Naive thymus-derived CD4-positive, alpha-beta T cell (primary cell): Measurements from ENCODE around the gene MSMO1. TPM values are rescaled to one million over a fixed set of nuclear protein-coding genes. Genes with fewer than 3 reads are reported as not detected.

Source experiments
- ATAC-seq: fragments of 150-1000 bp; cut with Tn5 transposase; 2 replicates; pipeline ENCODE4 v1.10.0; 2021; ENCODE audit warnings: mild to moderate bottlenecking, moderate library complexity
- CTCF ChIA-PET: fragments of 350-600 bp; sonication (Branson Sonifier 250); formaldehyde crosslinking; loops from one replicate; lab custom pipeline; 2021; ENCODE audit warnings: antibody characterized with exemption; lab: Charles Lee
- POLR2A ChIA-PET: fragments of 350-600 bp; sonication (Branson Sonifier 250); formaldehyde crosslinking; loops from one replicate; lab custom pipeline; 2021; ENCODE audit warnings: antibody characterized with exemption, inconsistent platforms; lab: Charles Lee
- DNase-seq, 9 donors: peaks; one replicate each; pipeline versions ENCODE4 v3.0.0 to v3.0.0-alpha.2; 2020 to 2022; ENCODE audit warnings: mixed read lengths in 1 of 9
- H3K27ac ChIP-seq: one replicate; pipeline ENCODE4 v1.7.0; 2013; ENCODE audit warnings: mild to moderate bottlenecking, low read depth, low read length, moderate library complexity
- H3K27me3 ChIP-seq, 2 donors: one replicate each; pipeline ENCODE4 v1.7.0; 2013; ENCODE audit warnings: low read length in 2 of 2, mild to moderate bottlenecking in 2 of 2, moderate library complexity in 2 of 2; ENCODE audit not compliant: control insufficient read depth in 2 of 2, insufficient read depth in 2 of 2
- H3K36me3 ChIP-seq, 3 experiments: 1 replicate in 2 of 3; 2 replicates in 1 of 3; pipeline ENCODE4 v1.7.0; 2013; ENCODE audit warnings: low read length in 3 of 3, mild to moderate bottlenecking in 3 of 3, moderate library complexity in 1 of 3; ENCODE audit not compliant: insufficient read depth in 3 of 3, control insufficient read depth in 2 of 3
- H3K4me1 ChIP-seq, 2 donors: one replicate each; pipeline ENCODE4 v1.7.0; 2013; ENCODE audit warnings: low read length in 2 of 2, mild to moderate bottlenecking in 2 of 2, moderate library complexity in 1 of 2; ENCODE audit not compliant: control insufficient read depth in 2 of 2, insufficient read depth in 2 of 2
- H3K4me3 ChIP-seq: 2 replicates; pipeline ENCODE4 v1.7.0; 2013; ENCODE audit warnings: mild to moderate bottlenecking, low read length
- H3K9me3 ChIP-seq, 3 experiments: 1 replicate in 2 of 3; 2 replicates in 1 of 3; pipeline ENCODE4 v1.7.0; 2013; ENCODE audit warnings: low read length in 3 of 3; ENCODE audit not compliant: control insufficient read depth in 2 of 3
- H3K27ac Mint-ChIP-seq, 9 donors: one replicate each; pipeline ENCODE4 v1.8.0; 2020 to 2022; ENCODE audit warnings: mixed read lengths in 9 of 9, mild to moderate bottlenecking in 8 of 9, moderate library complexity in 5 of 9, inconsistent platforms in 2 of 9
- H3K27me3 Mint-ChIP-seq, 5 donors: one replicate each; pipeline ENCODE4 v1.8.0; 2021 to 2022; ENCODE audit warnings: mixed read lengths in 5 of 5, mild to moderate bottlenecking in 1 of 5
- H3K36me3 Mint-ChIP-seq, 5 donors: one replicate each; pipeline ENCODE4 v1.8.0; 2020 to 2022; ENCODE audit warnings: mixed read lengths in 5 of 5, mild to moderate bottlenecking in 3 of 5, inconsistent platforms in 1 of 5
- H3K4me1 Mint-ChIP-seq, 7 donors: one replicate each; pipeline ENCODE4 v1.8.0; 2020 to 2022; ENCODE audit warnings: mixed read lengths in 7 of 7, mild to moderate bottlenecking in 3 of 7, inconsistent platforms in 1 of 7
- H3K4me3 Mint-ChIP-seq, 10 donors: one replicate each; pipeline ENCODE4 v1.8.0; 2020 to 2022; ENCODE audit warnings: mild to moderate bottlenecking in 10 of 10, mixed read lengths in 10 of 10, moderate library complexity in 6 of 10, inconsistent platforms in 2 of 10
- H3K9me3 Mint-ChIP-seq, 11 donors: one replicate each; pipeline ENCODE4 v1.8.0; 2020 to 2022; ENCODE audit warnings: mixed read lengths in 11 of 11, mild to moderate bottlenecking in 4 of 11, inconsistent platforms in 1 of 11, moderate library complexity in 1 of 11
- intact Hi-C, 2 donors: fragments of 100-400 bp; cut with micrococcal nuclease; formaldehyde crosslinking; loops; one replicate each; pipeline ENCODE4 v1.15.1; 2023
- polyA plus RNA-seq, 2 donors: library from polyadenylated mRNA; unstranded; fragments of 300-500 nt; fragmentation: Illumina TruSeq; gene quantifications; one replicate each; pipeline ENCODE4 v1.2.3, GENCODE V29; 2021
- total RNA-seq, 6 experiments: library from RNA in 5 of 6; stranded (reverse) in 5 of 6; gene quantifications; 1 replicate in 5 of 6; 2 replicates in 1 of 6; pipeline ENCODE4 v1.2.3 and lab custom pipeline; 2021 to 2026

The MSMO1 gene
- total and polyA plus RNA-seq, 7 experiments from 2014 or later, result 9.6 to 37.9 (median 22.8) TPM

DNA sequence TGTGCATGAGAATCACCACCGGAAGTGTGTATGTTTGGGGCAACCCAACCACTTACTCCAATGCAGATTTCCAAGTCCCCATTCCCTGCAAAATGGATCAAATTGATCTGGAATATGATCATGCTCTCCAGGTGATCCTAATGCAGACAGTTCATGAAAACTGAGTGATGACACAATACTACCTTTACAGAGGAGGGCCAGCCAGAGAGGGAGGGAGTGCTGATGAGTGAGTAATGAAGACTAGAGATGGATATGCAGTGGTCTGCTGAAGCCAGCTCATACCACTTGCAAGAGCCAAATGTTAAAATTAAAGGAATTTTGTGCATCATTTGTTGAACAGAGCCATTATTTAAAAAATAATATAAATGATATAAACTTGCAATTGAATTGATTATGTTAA lies 41.1 kb downstream of the MSMO1 start:
- H3K9me3 ChIP-seq, result no peaks in the 10 kb centered on the region
- H3K27me3 Mint-ChIP-seq, result peaks cover 0 to 20% (median 0%) of the 10 kb centered on the region in 5 donors
- H3K36me3 ChIP-seq, result no peaks in the 10 kb centered on the region
- no peaks in the 10 kb centered on the region for H3K27me3 ChIP-seq
- POLR2A ChIA-PET, result no interaction called here
- intact Hi-C loops, result no loop called here
- no peak overlapping the region for H3K27ac Mint-ChIP-seq
- H3K4me1 Mint-ChIP-seq, result no peaks in the 10 kb centered on the region
- no peak overlapping the region for H3K27ac ChIP-seq
- H3K9me3 Mint-ChIP-seq, result peaks cover 0 to under 1% (median 0%) of the 10 kb centered on the region in 11 donors
- CTCF ChIA-PET, result no interaction called here
- no peak for ATAC-seq
- H3K4me1 ChIP-seq, result no peaks in the 10 kb centered on the region
- no peak overlapping the region for H3K4me3 Mint-ChIP-seq
- no peaks in the 10 kb centered on the region for H3K36me3 Mint-ChIP-seq
- no peak overlapping the region for H3K4me3 ChIP-seq
- no peak for DNase-seq

DNA sequence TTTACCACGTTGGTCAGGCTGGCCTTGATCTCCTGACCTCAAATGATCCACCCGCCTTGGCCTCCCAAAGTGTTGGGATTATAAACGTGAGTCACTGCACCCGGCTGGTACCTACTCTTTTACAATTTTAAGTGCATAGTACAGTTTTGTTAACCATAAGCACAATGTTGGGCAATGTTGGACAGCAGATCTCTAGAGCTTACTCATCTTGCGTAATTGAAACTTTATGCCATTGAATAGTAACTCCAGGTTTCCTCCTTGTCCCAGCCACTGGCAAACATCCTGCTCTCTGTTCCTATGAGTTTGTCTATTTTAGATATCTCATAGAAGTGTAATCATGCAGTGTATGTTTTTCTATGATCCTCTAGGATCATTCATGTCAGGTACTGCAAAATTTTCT lies 42.1 kb downstream of the MSMO1 start:
- H3K27me3 Mint-ChIP-seq, result peaks cover 0 to 29% (median 8%) of the 10 kb centered on the region in 5 donors
- POLR2A ChIA-PET, result no interaction called here
- Histone ChIP-seq H3K4me1 (no peaks in the 10 kb centered on the region), H3K27me3 (no peaks in the 10 kb centered on the region), H3K27ac (no peak overlapping the region), H3K36me3 (no peaks in the 10 kb centered on the region), H3K9me3 (no peaks in the 10 kb centered on the region), H3K4me3 (no peak overlapping the region)
- H3K27ac Mint-ChIP-seq, result no peak overlapping the region
- ATAC-seq (no peak), DNase-seq (no peak)
- no peak overlapping the region for H3K4me3 Mint-ChIP-seq
- intact Hi-C loops, result no loop called here
- no peaks in the 10 kb centered on the region for H3K4me1 Mint-ChIP-seq
- peaks cover 0 to under 1% (median 0%) of the 10 kb centered on the region in 5 donors for H3K36me3 Mint-ChIP-seq
- peaks cover 0 to 9% (median 0%) of the 10 kb centered on the region in 11 donors for H3K9me3 Mint-ChIP-seq
- CTCF ChIA-PET, result no interaction called here

- ChIA-PET POLR2A (no interaction called here), CTCF (no interaction called here)
- Mint-ChIP-seq H3K27me3 (peaks cover 0 to 38% (median 19%) of the 10 kb centered on the region in 5 donors), H3K4me1 (peaks cover 0 to 5% (median 0%) of the 10 kb centered on the region in 7 donors), H3K9me3 (peaks cover 0 to 12% (median 0%) of the 10 kb centered on the region in 11 donors), H3K4me3 (no peak overlapping the region), H3K36me3 (peaks cover 0 to 9% (median 0%) of the 10 kb centered on the region in 5 donors), H3K27ac (no peak overlapping the region)
- Histone ChIP-seq H3K4me1 (no peaks in the 10 kb centered on the region), H3K4me3 (no peak overlapping the region), H3K36me3 (no peaks in the 10 kb centered on the region), H3K9me3 (no peaks in the 10 kb centered on the region), H3K27me3 (no peaks in the 10 kb centered on the region), H3K27ac (no peak overlapping the region)
- no peak for ATAC-seq
- DNase-seq, result no peak
- intact Hi-C loops, result no loop called here
These were observed 43.1 kb downstream of the MSMO1 start for GRCh38 chr4:165370530-165370929.

DNA sequence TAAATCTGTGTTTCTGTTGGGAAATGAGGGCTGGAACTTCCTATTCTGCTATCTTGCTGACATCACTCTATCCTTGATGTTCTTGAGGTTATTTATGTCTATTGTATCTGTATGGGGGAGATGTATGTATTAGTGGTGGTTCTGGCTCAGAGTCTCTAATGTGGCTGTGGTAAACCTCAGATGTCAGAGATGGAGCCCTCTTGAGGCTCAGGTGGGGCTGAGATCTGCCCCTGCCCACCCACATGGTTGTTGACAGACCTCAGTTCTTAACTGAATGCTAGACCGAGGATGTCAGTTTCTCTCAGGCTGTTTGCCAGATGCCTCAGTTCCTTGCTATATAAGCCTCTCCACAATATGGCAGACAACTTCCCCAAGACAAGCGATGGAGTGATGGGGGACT lies 48.0 kb downstream of the MSMO1 start:
- no peaks in the 10 kb centered on the region for H3K36me3 ChIP-seq
- ChIA-PET CTCF (no interaction called here), POLR2A (interaction anchor here (1.3 kb wide), 1 partner anchor 9 kb away, joined by 3 read pairs; no protein-coding TSS in a partner anchor)
- peaks cover 0 to 12% (median 0%) of the 10 kb centered on the region in 11 donors for H3K9me3 Mint-ChIP-seq
- ATAC-seq (no peak), DNase-seq (no peak)
- H3K27me3 ChIP-seq, result peaks cover 0 to 4% of the 10 kb centered on the region in 2 donors
- intact Hi-C loops, result loop anchor here in 1 of 2 donors (5.0 kb wide), 1 partner anchor 47 kb away; no protein-coding TSS in a partner anchor
- H3K4me3 ChIP-seq, result no peak overlapping the region
- peaks cover 0 to 14% (median 4%) of the 10 kb centered on the region in 7 donors for H3K4me1 Mint-ChIP-seq
- H3K4me1 ChIP-seq, result no peaks in the 10 kb centered on the region
- no peak overlapping the region for H3K4me3 Mint-ChIP-seq
- H3K27me3 Mint-ChIP-seq, result peaks cover 35 to 80% (median 49%) of the 10 kb centered on the region in 5 donors
- no peak overlapping the region for H3K27ac Mint-ChIP-seq
- H3K9me3 ChIP-seq, result no peaks in the 10 kb centered on the region
- H3K36me3 Mint-ChIP-seq, result peaks cover 0 to 10% (median 0%) of the 10 kb centered on the region in 5 donors
- H3K27ac ChIP-seq, result no peak overlapping the region

DNA sequence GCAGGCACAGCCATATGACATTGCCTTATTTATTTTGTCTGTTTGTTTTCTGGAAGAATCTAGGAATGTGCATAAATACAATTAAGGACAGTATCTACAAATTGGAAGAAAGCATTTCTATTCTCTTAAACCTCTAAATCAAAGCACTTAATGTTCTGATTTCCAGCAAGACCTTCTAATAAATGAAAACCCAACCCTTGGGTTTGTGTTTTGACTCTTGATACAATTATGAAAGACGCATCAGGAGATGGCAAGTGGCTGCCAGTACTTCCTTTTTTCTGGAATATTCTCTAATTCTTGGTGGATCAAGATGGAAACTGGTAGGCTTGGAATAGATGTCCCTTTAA lies 50.9 kb downstream of the MSMO1 start:
- intact Hi-C loops, result loop anchor here in 1 of 2 donors (5.0 kb wide), 1 partner anchor 44 kb away; no protein-coding TSS in a partner anchor
- POLR2A ChIA-PET, result interaction anchor here (0.6 to 1.0 kb wide), 2 partner anchors 45 to 76 kb away, joined by 3 read pairs; no protein-coding TSS in a partner anchor
- peaks cover 0 to 13% (median 0%) of the 10 kb centered on the region in 5 donors for H3K36me3 Mint-ChIP-seq
- Histone ChIP-seq H3K4me1 (no peaks in the 10 kb centered on the region), H3K4me3 (peak overlapping the region; percentile 36), H3K36me3 (no peaks in the 10 kb centered on the region), H3K9me3 (no peaks in the 10 kb centered on the region), H3K27ac (no peak overlapping the region), H3K27me3 (peaks cover 0 to 4% of the 10 kb centered on the region in 2 donors)
- H3K27ac Mint-ChIP-seq, result no peak overlapping the region
- ATAC-seq (no peak), DNase-seq (no peak)
- peaks cover 0 to 12% (median 0%) of the 10 kb centered on the region in 11 donors for H3K9me3 Mint-ChIP-seq
- peaks cover 0 to 14% (median 4%) of the 10 kb centered on the region in 7 donors for H3K4me1 Mint-ChIP-seq
- CTCF ChIA-PET, result interaction anchor here (1.6 kb wide), 1 partner anchor 14 kb away, joined by 3 read pairs; no protein-coding TSS in a partner anchor
- peaks cover 54 to 86% (median 66%) of the 10 kb centered on the region in 5 donors for H3K27me3 Mint-ChIP-seq
- H3K4me3 Mint-ChIP-seq, result peak overlapping the region; percentile 45 to 85 (median 79)

GRCh38 chr4:165378745-165379677 lies 51.5 kb downstream of the MSMO1 start, which contains the start of gene CPE:
Gene CPE, plus strand, starts transcription at chr4:165379008. Its CDS starts 214 bp downstream, at chr4:165379222.
- peaks cover 0 to 8% (median 0%) of the 10 kb centered on the region in 11 donors for H3K9me3 Mint-ChIP-seq
- intact Hi-C loops, result loop anchor here in 1 of 2 donors (5.0 kb wide), 1 partner anchor 43 kb away; no protein-coding TSS in a partner anchor
- peak within 1 kb of the TSS; percentile 36 for H3K4me3 ChIP-seq
- H3K9me3 ChIP-seq, result no peaks in the 10 kb centered on the region
- peaks cover 0 to 4% of the 10 kb centered on the region in 2 donors for H3K27me3 ChIP-seq
- no peak within 1 kb of the TSS for H3K27ac ChIP-seq
- peak within 1 kb of the TSS; percentile 45 to 85 (median 79) for H3K4me3 Mint-ChIP-seq
- H3K27ac Mint-ChIP-seq, result no peak within 1 kb of the TSS
- H3K36me3 Mint-ChIP-seq, result peaks cover 0 to 13% (median 0%) of the 10 kb centered on the region in 5 donors
- POLR2A ChIA-PET, result interaction anchor here (1.0 kb wide), 1 partner anchor 76 kb away, joined by 3 read pairs; no protein-coding TSS in a partner anchor
- CTCF ChIA-PET, result interaction anchor here (1.6 kb wide), 1 partner anchor 13 kb away, joined by 3 read pairs; no protein-coding TSS in a partner anchor
- H3K36me3 ChIP-seq, result no peaks in the 10 kb centered on the region
- H3K4me1 Mint-ChIP-seq, result peaks cover 0 to 14% (median 4%) of the 10 kb centered on the region in 7 donors
- no peaks in the 10 kb centered on the region for H3K4me1 ChIP-seq
- H3K27me3 Mint-ChIP-seq, result peaks cover 59 to 84% (median 66%) of the 10 kb centered on the region in 5 donors
- peak; percentile 19 to 63 (median 57) for DNase-seq
- ATAC-seq, result peak; percentile 97
